NB4 (cell line): ENCODE data around the gene EIF3I.

ENCODE experiments used
- CTCF ChIP-seq: IDR thresholded peaks from one replicate; pipeline ENCODE4 v1.5.1; 2012; ENCODE audit warnings: low read depth, low read length
- MYC ChIP-seq: IDR thresholded peaks from 2 replicates; pipeline ENCODE4 v1.6.1; 2011; ENCODE audit warnings: low read depth, low read length
- POLR2A ChIP-seq: IDR thresholded peaks from 2 replicates; pipeline ENCODE4 v1.6.1; 2011; ENCODE audit warnings: mild to moderate bottlenecking; ENCODE audit not compliant: insufficient read length; ENCODE audit errors: extremely low read depth
- TF ChIP-seq, protein P1 (sequence below): IDR thresholded peaks from 2 replicates; pipeline ENCODE4 v1.6.1; 2011; ENCODE audit warnings: low read depth, low read length

GRCh38 chr1:32223683-32224082 is 1.5 kb downstream of the EIF3I start:
- TF ChIP-seq POLR2A, result no peak
- TF ChIP-seq CTCF, result no peak
- no peak for TF ChIP-seq MYC
- TF ChIP-seq, protein P1, sequence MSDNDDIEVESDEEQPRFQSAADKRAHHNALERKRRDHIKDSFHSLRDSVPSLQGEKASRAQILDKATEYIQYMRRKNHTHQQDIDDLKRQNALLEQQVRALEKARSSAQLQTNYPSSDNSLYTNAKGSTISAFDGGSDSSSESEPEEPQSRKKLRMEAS, result no peak
